Upper lobe of right lung (tissue), 1 donor: Measurements from ENCODE around the gene FAM83F. TPM values are rescaled to one million over a fixed set of nuclear protein-coding genes. Genes with fewer than 3 reads are reported as not detected.

Experiments used
- ATAC-seq: fragments of 200-7000 bp; cut with Tn5 transposase; one replicate; pipeline ENCODE4 v1.9.1; 2020; ENCODE audit warnings: mild to moderate bottlenecking, moderate library complexity
- DNase-seq: peaks from one replicate; pipeline ENCODE4 v3.0.0-alpha.2; 2020
- H3K27ac ChIP-seq: fragments of 200-600 bp; one replicate; pipeline ENCODE4 v1.8.0; 2022
- H3K27me3 ChIP-seq: fragments of 200-600 bp; one replicate; pipeline ENCODE4 v1.8.0; 2022; ENCODE audit warnings: mild to moderate bottlenecking
- H3K36me3 ChIP-seq: fragments of 200-600 bp; one replicate; pipeline ENCODE4 v1.8.0; 2022
- H3K4me1 ChIP-seq: fragments of 200-600 bp; one replicate; pipeline ENCODE4 v1.8.0; 2022
- H3K4me3 ChIP-seq: fragments of 200-600 bp; one replicate; pipeline ENCODE4 v1.8.0; 2022; ENCODE audit warnings: mild to moderate bottlenecking
- H3K9me3 ChIP-seq: fragments of 200-600 bp; one replicate; pipeline ENCODE4 v1.8.0; 2022
- intact Hi-C: fragments of 100-400 bp; cut with DNase I; formaldehyde crosslinking; loops from one replicate; pipeline ENCODE4 v1.11.0; 2022
- total RNA-seq: library from RNA; stranded (reverse); fragmentation: NEBNext Ultra II Directional; extraction: Animal tissue kit (Norgen Biotek cat#: 25700); gene quantifications from one replicate; pipeline ENCODE4 v1.2.1, GENCODE V29; 2021
- TF ChIP-seq, protein P1 (sequence below): fragments of 200-600 bp; IDR thresholded peaks from one replicate; pipeline ENCODE4 v1.8.0; 2022; ENCODE audit warnings: antibody characterized with exemption
- donor health status: DM: no; HTN: yes; CAD: no; lungs with severe emphysema.

Gene FAM83F
- total RNA-seq, 1 donor from 2014 or later, result 0.35 TPM

DNA sequence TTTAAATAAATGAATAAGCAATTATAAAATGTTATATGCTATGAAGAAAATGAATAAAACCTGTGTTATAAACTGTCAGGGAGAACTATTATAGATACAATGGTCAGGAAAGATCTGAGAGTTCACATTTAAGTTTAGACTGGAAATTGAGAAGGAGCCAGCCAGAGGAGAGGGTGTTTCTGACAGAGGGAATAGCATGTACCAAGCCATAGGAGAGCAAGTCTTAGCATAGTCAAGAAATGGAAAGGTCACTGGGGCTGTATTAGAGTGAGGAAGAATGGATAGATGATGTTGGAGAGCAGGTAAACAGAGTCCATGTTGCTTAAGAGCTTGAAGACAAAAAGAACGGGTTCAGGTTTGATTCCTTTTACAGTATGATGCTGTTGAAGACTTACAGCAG lies 87.4 kb downstream of the FAM83F start:
- peaks cover 4% of the 10 kb centered on the region for H3K4me1 ChIP-seq
- no peak for ATAC-seq
- intact Hi-C loops, result no loop called here

DNA sequence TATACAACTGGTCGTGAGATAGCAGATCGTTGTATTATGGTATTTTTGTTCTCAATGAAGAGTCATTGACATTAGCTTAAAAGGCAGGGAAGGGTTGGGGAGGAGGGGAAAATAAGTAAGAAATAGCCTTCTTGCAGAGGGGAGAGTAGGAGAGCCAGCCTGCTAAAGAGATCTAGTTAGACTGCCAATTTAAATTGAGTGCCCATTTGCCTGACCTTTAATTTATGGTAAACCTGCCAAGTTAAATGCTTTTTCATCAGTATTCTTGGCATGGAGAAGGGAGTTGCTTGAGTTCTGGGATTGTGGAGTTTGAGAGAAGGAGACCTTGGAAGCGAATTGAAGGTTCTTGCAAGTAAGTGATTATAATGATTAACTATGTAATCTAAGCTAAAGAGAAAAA lies 89.0 kb downstream of the FAM83F start:
- no peak for DNase-seq
- intact Hi-C loops, result no loop called here
- ATAC-seq, result no peak
- H3K9me3 ChIP-seq, result no peaks in the 10 kb centered on the region
- TF ChIP-seq, protein P1, sequence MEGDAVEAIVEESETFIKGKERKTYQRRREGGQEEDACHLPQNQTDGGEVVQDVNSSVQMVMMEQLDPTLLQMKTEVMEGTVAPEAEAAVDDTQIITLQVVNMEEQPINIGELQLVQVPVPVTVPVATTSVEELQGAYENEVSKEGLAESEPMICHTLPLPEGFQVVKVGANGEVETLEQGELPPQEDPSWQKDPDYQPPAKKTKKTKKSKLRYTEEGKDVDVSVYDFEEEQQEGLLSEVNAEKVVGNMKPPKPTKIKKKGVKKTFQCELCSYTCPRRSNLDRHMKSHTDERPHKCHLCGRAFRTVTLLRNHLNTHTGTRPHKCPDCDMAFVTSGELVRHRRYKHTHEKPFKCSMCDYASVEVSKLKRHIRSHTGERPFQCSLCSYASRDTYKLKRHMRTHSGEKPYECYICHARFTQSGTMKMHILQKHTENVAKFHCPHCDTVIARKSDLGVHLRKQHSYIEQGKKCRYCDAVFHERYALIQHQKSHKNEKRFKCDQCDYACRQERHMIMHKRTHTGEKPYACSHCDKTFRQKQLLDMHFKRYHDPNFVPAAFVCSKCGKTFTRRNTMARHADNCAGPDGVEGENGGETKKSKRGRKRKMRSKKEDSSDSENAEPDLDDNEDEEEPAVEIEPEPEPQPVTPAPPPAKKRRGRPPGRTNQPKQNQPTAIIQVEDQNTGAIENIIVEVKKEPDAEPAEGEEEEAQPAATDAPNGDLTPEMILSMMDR, result no peak
- no peaks in the 10 kb centered on the region for H3K36me3 ChIP-seq
- no peak overlapping the region for H3K27ac ChIP-seq
- H3K4me3 ChIP-seq, result no peak overlapping the region
- H3K4me1 ChIP-seq, result peaks cover 4% of the 10 kb centered on the region
- no peaks in the 10 kb centered on the region for H3K27me3 ChIP-seq

More for the DNA sequence above, 87.4 kb downstream of the FAM83F start:
- DNase-seq, result no peak
- Histone ChIP-seq H3K27me3 (no peaks in the 10 kb centered on the region), H3K9me3 (no peaks in the 10 kb centered on the region), H3K4me3 (no peak overlapping the region), H3K27ac (no peak overlapping the region), H3K36me3 (no peaks in the 10 kb centered on the region)
- TF ChIP-seq, protein P1, result no peak

DNA sequence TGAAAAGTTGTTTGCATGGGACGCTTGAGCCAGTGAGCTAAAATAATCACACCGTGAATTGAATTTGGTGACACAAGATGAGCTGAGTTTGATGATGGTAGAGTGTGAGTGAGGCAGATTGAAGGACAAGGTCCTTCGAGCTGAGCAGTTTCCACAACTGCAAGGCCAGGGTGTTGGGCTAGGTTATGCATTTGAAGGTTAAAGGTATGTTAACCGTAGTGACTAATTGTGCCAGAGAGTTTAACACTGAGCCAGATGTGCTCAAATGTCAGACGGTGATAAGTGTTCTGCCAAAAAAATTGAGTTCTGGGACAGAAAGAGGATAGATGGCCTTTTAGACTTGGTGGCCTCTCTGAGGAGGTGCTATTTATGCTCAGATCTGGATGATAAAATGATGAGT lies 89.5 kb downstream of the FAM83F start:
- intact Hi-C loops, result no loop called here
- Histone ChIP-seq H3K9me3 (no peaks in the 10 kb centered on the region), H3K27ac (no peak overlapping the region), H3K4me3 (no peak overlapping the region), H3K27me3 (no peaks in the 10 kb centered on the region), H3K36me3 (no peaks in the 10 kb centered on the region), H3K4me1 (peaks cover 4% of the 10 kb centered on the region)
- ATAC-seq (no peak), DNase-seq (no peak)
- TF ChIP-seq, protein P1, result no peak

DNA sequence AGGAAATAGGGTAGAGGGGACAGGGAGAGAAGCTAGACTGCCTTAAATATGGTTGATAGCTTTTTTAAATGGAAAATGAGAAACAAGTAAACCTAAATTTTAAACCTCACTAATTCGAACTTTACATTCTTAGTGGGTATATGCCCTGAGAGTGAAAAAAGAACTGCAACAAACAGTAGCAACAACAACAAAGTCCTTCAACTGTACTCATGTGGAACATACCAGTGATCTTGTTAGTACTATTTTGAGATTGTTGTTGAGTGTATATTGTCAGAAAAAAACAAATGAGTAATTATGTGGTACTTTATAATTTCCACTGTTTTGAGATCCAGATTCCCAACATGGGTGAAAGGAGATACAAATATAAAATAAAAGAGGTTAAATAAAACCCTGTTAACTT lies 94.1 kb downstream of the FAM83F start:
- DNase-seq (no peak), ATAC-seq (no peak)
- no peak overlapping the region for H3K27ac ChIP-seq
- no peaks in the 10 kb centered on the region for H3K9me3 ChIP-seq
- no peaks in the 10 kb centered on the region for H3K36me3 ChIP-seq
- H3K27me3 ChIP-seq, result no peaks in the 10 kb centered on the region
- TF ChIP-seq, protein P1, result no peak
- intact Hi-C loops, result no loop called here
- peaks cover under 1% of the 10 kb centered on the region for H3K4me1 ChIP-seq
- H3K4me3 ChIP-seq, result no peak overlapping the region

Other genes starting within 250 kb of the FAM83F start
- gene ENTHD1, start 101.2 kb upstream of the FAM83F start, total RNA-seq, result not detected
- gene GRAP2, start 93.9 kb upstream of the FAM83F start, total RNA-seq, result 10.1 TPM
- gene TMA7B, start 34.6 kb upstream of the FAM83F start, total RNA-seq, result 0.69 TPM
- 46.4 TPM for gene TNRC6B, start 183.0 kb downstream of the FAM83F start, total RNA-seq